Stimulated activated CD4-positive, alpha-beta T cell treated with anti-CD3 and anti-CD28 coated beads, Interleukin-1b, Interleukin-23, amount 100 ng/mL, for 1 hour (primary cell): ENCODE data around the gene TTLL10.
A peak's percentile ranks its signal among the peaks of the same experiment; 100 is the strongest.

ENCODE experiments used
- DNase-seq, 2 donors: peaks; one replicate each; pipeline ENCODE4 v3.0.0-alpha.2; 2020; ENCODE audit warnings: low read depth in 2 of 2

The TTLL10 gene

DNA sequence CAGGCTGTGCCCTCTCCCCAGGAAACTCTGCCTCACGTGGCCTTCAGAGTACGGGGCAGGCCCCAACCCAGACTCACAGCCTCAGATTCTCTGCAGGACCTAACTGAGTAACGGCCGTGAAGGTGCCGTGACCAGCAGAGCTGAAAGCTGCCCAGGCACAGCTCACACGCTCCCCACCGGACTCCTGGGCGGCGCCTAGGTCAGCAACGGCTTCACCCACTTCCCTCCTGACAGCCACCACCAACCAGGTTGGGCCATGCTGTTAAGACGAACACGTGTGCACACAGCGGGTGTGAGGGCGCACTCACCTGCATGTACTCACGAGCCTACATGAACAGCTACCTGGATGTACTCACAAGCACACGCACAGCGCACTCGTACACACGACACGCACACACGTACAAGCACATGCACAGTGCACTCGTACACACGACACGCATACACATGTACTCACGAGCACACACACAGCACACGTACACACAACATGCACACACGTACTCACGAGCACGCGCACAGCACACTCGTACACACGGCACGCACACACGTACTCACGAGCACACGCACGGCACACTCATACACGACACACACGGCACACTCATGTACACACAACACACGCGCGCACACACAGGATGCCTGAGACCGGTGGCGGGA lies 49.0 kb downstream of the TTLL10 start:
- no peak for DNase-seq

DNA sequence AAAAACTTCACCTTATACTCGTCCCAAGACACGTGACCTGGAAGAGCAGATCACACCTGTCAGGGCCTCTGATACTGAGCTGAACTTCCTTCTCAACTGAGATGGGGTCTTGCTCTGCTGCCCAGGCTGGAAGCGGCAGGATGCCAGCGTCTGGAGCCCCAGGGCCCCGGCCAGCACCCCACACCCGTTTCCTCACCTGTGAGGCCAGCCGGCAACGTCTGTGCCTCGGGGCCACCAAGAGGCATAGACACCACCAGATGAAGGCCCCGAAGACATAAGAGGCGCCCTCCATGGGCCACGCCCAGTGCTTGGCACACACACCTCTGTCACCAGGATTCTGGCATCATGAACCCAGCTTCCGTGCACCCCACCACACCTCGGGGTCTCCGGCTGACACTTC lies 49.6 kb downstream of the TTLL10 start:
- no peak for DNase-seq

DNA sequence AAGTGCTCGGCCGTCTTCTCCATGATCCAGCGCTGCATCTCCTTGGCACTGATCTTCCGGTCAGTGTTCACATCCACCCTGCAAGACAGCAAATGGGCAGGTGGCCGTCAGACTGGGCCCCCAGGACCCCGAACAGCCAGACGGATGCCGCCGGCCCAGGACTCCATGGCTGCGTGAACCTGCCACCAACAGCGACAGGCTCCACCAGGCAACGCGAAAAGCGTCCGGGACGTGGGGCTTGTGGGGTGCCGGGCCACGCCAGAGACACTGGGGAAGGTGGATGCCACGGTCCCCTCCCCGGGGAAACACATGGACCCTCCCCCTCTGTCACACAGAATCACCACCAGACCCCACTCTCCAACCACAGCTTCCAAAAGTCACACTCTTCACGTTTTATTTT lies 50.2 kb downstream of the TTLL10 start:
- no peak for DNase-seq

DNA sequence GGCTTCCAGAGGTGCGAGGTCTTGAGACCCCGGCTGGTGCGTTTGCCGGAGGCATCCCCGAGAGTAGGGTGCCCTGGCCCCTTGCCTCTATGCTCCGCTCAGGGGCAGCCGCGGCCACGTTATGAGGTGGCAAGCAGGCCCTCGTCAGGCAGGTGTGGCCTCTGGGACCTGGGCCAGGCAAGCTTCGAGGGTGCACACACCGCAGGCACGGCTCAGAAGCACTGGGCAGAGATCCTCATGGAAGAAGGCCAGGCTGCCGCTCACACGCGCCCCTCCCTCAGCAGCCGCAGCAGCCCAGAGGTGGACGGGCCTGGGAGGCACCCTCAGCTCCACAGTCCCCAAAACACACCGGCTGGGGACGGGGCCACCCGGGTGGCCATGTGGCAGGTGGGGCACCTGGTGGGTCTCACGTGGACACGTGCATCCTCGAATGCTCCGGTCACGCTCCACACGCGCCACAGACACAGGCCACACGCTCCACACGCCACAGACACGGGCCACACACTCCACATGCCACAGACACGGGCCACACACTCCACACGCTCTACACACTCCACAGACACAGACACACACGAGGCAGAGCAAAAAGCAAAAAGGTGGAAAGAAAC lies 51.7 kb downstream of the TTLL10 start:
- DNase-seq: no peak

DNA sequence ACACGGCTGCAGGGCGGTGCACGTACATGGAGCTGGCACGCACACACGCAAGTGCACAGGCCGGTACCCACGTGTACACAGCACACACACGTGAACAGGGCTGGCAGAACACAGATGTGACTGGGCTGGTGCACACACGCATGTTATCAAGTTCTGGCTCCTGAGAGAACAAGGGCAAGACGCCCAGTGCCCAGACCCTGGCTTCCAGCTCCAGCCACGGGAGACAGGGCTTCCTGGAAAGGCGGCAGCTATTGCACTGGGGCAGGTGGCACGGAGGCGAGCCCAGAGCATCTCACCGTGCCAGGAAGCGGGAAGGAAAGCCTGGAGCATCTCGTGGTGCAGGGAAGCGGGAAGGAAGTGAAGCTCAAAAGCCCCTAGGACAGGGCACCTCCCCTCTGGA lies 52.2 kb downstream of the TTLL10 start:
- DNase-seq: no peak

DNA sequence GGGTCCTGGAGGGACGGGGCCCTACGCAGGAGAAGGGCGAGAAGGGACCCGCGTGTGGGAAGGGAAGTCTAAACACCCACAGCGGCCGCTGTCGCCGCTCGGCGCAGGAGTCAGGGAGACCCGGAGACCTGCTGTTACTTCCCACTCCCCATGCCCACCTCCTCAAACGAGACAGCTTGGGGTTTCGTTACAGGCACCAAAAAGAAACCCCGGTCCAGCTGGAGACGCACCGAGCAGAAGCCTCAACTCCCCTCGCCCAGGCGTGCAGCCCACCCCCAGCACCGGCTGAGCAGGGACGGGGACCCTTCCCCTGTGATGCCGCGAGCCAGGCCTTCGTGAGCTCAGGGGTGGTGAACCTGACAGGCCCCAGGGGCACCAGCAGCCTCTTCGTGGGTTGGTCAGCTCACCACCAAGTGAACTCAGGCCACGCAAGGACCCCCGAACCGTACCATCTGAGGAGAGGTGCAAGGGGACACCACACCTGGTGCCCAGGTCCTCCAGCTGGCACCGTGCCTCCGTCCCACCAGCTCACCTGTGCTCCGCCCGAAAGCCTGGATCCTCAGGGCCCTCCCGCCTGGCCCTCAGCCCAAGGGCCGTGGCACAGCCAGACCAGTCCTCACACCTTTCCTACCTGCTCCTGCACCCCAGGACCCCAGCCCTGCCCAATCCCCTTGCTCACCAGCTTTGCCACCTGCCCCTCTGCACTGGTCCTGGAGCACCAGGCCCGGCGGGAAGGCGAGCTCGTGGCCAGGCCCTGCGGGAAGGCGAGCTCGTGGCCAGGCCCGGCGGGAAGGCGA lies 53.1 kb downstream of the TTLL10 start:
- DNase-seq: no peak

DNA sequence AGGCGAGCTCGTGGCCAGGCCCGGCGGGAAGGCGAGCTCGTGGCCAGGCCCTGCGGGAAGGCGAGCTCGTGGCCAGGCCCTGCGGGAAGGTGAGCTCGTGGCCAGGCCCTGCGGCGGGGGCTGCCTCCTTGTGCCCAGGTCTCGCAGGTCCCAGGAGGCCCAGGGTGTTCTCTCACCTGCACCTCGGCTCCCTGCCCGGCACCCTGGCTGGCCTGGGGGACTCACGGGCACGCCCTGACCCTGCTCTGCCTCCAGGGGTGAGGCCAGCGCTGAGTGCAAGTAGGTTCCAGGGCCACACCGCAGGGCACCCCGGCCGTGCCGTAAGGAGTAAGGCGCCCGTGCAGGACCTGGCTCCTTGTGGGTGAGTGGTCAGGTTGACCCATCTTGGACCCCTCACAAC lies 53.7 kb downstream of the TTLL10 start:
- DNase-seq: no peak

DNA sequence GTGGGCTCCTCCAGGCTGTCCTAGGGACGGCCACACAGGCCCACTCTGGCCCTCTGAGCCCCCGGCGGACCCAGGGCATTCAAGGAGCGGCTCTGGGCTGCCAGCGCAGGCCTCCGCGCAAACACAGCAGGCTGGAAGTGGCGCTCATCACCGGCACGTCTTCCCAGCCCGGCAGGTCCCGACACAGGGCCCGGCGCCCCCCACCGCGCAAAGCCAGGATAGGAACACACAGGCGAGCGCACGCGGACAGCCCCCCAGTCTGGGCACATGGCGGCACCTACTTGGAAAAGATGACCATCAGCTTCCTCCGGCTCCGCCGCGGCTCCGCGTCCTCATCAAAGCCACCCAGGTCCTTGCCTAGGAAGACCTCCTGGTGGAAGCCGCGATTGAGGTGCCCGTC lies 54.5 kb downstream of the TTLL10 start:
- DNase-seq: no peak

DNA sequence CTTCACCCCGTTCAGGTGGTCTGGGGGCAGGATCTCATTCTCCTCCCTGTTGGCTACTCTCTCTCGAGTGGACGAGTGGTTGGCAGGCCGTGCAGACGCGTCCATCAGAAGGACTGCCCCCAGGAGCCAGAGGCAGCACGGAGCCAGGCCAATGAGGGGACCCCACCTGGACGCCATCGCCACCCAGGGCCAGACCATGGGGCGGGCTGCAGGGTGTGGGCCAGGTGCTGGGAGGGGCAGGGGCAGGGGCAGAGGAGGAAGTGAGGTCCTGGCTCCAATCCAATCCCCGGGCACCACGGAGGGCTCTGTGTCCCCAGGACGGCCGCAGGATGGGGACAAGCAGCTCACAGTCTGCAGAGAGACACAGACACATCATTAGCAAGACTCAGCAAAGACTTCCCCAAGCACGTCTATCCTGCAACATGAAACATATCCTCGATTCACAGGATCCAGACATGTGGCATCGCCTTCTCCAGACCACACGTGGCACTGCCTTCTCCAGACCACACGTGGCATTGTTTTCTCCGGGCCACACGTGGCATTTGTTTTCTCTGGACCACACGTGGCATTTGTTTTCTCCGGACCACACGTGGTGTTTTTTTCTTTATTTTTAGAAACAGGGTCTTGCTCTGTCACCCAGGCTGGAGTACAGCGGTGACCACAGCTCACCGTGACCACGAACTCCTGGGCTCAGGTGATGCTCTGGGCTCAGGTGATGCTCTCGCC lies 55.1 kb downstream of the TTLL10 start:
- no peak for DNase-seq

DNA sequence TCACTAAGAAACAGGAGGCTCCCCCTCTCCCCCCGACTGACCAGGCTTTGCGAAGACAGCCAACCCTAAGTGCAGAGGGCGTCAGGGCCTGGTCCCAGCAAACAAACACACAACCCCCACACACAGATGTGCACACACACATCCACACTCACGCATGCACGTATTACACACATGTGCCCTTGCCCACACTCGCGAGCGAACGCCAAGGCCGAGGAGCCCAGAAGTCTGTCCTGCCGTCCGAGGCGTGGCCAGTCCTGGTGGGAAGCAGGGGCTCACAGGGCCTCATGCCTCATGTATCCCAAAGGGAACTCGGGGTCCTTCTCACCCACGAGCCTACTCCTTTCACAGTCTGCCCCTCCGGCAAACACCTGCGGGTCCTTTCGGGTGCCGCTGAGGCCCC lies 56.1 kb downstream of the TTLL10 start:
- DNase-seq: no peak

DNA sequence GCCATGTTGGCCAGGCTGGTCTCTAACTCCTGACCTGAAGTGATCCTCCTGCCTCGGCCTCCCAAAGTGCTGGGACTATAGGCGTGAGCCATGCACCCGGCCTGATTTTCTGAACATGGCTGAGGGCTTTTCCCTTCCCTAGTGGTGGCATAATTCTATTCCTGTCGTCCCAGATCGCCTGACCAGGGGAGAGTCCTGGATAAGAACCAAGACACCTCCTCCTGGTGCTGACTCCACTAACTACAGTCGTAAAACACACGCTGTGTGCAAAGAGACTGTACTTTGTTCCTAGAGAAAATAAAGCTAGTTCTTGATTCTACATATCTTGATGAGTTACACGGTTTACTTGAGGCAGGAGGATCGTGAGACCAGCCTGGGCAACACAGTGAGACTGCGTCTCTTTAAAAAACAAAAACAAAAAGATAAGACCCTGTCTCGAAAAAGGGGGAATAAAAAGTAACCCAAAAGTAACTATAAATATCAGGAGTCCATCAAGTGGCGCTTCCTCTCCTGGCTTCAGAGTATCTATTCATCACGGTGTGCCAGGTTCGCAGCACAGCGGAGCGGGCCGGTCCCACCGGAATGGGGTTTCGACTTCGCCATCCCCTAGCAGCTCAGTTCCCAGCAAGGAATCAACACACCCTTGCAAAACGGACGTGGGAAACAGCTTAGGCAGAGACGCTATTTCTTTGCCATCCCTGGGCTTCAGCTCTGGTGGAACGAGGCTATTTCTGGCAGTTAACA lies 57.1 kb downstream of the TTLL10 start:
- DNase-seq: no peak

DNA sequence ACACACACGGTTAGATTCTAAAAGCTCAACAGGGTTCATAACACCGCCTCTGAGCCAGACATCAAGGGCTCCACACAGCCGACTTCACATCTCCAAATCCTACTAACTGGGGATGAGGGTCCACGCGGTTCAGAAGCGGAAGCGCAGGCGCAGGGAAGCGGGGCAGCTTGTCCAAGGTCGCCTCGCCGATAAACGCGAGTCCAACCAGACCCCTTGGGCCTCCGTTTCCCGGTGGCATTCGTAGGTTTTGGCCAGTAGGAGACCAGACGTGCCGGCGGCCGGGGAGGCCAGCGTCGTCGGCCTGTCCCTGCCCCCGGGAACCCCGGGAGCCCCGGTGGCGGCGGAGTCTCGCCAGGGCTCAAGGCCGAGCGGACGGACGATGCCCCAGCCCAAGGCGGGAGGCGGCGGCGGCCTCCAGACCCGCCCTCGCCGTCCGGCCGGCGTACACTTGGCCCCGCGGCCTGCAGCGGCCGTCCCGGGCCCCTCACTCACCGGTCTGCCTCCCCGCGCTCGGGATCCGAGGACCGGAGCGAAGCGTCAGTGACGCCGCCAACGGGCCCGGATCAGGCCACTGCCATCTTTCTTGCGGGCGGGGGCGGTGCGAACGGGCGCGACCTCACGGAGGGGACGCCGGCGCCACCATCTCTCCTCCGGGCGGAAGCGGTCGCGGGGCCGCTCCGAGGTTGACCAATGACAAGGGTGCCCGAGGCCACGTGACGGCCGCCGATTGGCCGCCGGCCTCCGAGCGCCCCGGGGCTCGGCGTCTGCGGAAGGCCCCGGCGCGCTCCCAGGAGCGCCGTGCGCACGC lies 57.9 kb downstream of the TTLL10 start, which contains the start of gene SDF4:
SDF4 (minus strand) TSS at position 602 of the 808 bp plus-strand sequence. CDS start 3,229 bp downstream, outside the sequence.
- peak; percentile 88 to 94 for DNase-seq

DNA sequence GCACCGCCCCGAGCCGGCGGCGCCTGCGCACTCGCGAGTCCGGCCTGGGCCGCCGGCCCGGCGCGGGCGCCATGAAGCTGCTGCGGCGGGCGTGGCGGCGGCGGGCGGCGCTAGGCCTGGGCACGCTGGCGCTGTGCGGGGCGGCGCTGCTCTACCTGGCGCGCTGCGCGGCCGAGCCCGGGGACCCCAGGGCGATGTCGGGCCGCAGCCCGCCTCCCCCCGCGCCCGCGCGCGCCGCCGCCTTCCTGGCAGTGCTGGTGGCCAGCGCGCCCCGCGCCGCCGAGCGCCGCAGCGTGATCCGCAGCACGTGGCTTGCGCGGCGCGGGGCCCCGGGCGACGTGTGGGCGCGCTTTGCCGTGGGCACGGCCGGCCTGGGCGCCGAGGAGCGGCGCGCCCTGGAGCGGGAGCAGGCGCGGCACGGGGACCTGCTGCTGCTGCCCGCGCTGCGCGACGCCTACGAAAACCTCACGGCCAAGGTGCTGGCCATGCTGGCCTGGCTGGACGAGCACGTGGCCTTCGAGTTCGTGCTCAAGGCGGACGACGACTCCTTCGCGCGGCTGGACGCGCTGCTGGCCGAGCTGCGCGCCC lies 58.6 kb downstream of the TTLL10 start, which contains the start of gene B3GALT6:
B3GALT6 (plus strand) TSS at position 30 of the 588 bp plus-strand sequence; CDS start at position 72, 42 bp downstream.
- DNase-seq: no peak

DNA sequence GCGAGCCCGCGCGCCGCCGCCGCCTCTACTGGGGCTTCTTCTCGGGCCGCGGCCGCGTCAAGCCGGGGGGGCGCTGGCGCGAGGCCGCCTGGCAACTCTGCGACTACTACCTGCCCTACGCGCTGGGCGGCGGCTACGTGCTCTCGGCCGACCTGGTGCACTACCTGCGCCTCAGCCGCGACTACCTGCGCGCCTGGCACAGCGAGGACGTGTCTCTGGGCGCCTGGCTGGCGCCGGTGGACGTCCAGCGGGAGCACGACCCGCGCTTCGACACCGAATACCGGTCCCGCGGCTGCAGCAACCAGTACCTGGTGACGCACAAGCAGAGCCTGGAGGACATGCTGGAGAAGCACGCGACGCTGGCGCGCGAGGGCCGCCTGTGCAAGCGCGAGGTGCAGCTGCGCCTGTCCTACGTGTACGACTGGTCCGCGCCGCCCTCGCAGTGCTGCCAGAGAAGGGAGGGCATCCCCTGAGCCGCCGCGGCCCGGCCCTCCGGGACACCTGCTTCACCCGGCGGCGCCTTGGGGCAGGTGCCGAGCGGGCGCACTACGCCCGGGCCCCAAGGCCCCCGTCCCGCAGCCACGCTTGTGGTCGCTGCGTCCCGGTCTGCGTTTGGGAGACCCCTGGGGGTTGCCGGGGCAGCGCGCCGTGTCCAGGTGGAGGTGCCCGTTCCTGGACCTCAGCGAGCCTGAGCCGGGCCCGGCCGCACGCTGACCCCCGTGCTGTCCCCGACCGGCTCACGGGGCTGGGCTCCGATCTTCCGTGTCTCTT lies 59.3 kb downstream of the TTLL10 start:
- DNase-seq: no peak

DNA sequence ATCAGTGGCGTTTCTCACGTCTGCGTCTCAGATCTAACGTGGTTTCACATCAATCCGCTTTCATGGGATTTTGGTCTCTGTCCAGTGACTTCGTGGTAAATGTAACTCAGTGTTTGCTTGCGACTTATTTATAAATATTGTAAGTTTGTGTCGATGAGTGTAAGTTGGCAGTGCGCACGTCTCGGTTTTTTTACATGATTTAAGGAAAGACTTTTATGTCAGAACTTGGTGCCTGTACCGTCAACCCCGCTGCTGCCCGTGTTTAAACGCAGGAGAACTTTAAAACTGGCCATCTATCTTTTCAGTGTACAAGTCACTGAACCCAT lies 59.9 kb downstream of the TTLL10 start:
- DNase-seq: no peak

DNA sequence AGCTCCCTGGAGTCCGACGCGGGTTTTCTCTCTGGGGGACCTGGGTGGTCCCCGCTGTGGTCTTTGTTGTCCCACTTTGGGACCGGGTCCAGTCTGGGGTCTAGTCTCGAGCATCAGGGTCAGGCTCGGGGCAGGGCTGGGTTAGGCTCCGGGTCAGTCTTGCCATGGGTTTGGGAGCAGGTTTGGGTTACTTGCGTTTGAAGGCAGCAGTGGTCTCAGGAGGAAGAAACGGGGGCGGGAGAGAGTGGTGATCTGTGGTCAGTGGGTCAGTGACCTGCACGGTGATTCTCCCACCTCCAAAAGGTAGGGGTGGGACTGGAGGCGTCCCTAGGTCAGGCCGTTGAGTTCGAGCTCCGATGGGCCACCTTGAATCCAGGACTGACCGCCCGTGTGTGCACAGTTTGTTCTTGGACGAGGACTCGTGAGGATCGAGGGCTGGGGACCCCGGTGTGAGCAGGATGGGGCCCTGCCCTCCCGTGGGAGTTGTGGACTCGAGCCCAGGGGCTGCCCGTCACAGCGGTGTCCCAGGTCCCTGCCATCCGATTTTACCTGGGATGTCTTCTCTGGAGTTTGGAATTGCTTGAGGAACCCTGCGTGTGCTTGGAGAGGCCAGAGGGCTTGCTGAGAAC lies 60.6 kb downstream of the TTLL10 start:
- no peak for DNase-seq

DNA sequence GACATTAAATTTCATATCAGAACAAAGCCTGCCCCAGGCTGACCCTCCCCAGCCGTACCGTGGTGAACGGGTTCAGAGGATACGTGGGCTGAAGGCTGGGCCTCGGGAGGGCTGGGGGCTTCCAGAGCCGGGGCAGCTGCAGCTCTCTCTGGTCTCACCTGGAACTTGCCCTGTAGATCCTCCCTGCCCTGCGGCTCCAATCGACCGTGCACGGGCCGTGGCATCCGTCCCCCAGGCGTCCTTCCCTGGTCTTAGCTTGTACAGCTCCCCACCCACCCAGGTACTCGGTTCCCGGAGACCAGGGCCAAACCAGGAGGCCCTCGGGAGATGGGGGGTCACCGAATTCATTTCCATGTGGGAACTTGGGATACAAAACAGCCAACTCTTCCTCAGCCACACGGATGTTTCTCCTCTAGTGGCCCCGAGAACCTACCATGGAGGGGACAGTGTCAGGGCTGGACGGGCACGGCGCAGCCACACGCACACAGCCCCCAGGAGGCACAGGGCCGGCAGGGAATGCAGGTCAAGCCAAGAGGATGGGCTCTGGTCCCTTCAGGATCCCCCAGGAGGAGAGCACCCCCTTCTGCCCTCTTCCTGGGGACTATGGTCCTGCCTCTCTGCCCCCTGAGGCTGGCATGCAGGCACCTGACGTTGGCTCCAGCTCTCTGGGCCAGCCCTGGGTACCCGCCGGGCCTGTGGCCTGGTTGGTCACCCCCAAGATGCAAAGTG lies 61.5 kb downstream of the TTLL10 start:
- no peak for DNase-seq

DNA sequence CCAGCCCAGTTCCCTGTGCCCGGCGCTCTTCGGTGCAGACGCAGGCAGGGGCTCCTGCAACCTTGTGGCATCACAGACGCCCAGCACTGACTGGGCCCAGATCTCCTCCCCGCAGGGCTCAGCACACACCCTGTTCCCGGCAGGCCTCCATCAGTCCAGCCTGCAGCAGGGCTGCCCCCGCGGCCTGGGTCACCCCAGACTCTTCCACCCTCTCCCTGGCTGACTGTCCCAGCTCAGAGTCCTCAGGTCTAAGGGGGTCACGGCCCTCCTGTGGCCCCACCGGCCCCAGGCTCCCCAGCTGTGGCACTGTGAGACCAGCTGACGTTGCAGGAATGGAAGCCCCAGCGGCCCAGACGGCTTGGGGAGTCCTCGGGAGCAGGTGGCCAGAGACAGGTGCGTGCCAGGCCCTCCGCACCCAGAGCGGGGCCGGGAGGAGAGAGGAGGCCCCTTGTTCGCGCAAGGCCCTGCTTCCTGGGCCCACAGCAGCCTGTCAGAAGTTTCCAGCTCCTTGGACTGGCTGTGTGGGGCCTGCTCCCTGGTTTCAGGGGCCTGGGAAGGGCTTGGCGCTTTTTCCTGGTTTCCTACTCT lies 62.6 kb downstream of the TTLL10 start:
- DNase-seq: no peak
